ENCODE measurements around the gene AHRR. TPM values are rescaled to one million over a fixed set of nuclear protein-coding genes. Genes with fewer than 3 reads are reported as not detected.

Gene AHRR
- polyA plus RNA-seq, 1 donor from 2014 or later: 0.05 TPM

DNA sequence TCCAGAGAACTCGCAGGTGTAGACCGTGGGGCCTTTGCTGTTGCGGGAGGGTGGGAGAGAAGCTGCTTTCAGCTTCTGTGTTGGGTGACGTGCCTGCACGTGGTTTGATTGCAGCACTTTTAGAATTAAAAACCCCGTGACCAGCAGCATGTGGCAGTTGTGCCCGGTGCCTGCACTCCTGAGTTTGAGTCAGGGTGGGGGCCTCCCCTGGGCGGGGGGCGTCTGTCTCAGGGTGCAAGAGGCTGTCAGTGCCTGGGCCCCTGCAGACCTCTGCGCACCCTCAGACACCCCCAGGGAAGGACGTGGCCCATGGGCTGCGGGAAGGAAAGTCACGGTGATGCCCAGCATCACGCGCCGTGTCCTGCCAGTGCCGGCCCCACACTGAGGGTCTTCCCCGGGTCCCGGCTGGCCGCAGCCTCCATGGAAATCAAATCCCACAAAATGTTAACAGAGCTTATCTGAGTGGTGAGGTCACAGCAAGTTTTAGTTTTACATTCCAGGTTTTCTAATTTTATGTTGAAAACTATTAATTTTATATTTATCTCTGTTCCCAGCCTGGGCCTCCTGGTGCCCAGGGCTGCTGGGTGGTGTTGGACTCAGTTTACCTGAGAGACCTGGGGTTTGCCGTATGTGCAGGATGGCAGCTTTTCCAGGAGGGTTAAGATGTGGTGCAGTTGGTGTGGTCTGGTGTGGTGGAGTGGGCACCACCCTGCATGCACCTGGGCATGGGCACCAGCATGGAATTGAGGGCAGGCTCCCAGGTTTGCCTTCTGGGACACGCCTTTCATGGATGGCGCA lies 33.3 kb downstream of the AHRR start:
- Mint-ChIP-seq H3K27me3 (peaks cover 14% of the 10 kb centered on the region), H3K27ac (no peak overlapping the region), H3K4me3 (no peak overlapping the region), H3K36me3 (no peaks in the 10 kb centered on the region), H3K4me1 (no peaks in the 10 kb centered on the region), H3K9me3 (peaks cover 0 to 5% (median 0%) of the 10 kb centered on the region in 3 donors)

DNA sequence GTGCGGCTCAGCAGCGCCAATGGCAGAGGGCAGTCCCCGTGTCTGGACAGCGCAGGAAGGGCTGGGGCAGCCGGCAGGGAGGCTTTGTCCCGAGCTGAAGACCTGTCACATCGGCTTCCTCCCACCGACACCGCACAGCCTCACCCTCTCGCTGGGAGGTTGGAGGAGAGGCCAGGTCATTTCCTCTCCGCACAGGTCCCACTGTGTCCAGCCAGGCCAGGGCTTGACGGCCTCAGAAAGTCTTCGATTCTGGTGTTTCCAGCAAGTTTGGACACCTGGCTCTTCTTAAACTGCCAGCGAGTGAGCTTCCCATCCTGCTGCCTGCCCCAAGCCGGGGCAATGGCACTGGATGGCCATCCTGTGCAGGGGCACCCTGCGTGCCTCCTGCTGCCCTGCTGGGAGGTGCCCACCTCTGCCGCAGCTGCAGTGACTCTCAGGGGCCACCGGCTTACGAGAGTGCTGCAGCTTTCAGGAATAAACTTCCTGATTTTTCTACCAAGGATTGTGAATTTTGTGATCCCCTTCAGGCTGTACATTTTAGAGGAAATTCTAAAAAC lies 33.9 kb downstream of the AHRR start:
- Mint-ChIP-seq H3K27me3 (peaks cover 10% of the 10 kb centered on the region), H3K27ac (no peak overlapping the region), H3K4me1 (no peaks in the 10 kb centered on the region), H3K4me3 (no peak overlapping the region), H3K36me3 (no peaks in the 10 kb centered on the region), H3K9me3 (peaks cover 0 to 5% (median 2%) of the 10 kb centered on the region in 3 donors)

DNA sequence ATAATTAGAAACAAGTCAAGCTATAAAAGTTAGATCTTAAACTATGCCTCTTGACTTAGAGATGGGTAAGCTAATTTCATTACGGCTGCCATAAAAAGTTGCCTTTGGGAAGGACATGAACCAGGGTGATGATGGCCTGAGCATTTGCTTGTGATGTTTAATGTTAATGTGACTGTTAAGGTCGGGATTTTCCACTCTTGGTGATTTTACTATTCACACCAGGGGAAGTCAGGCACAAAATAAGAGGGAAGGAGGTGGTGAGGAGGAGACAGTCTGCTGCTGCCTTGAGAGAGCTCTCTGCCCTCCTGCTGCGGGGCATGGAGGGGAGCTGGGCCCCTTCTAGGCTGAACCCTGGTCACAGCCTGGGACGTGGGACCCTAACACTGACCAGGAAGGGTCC lies 34.4 kb downstream of the AHRR start:
- no peak overlapping the region for H3K4me3 Mint-ChIP-seq
- peaks cover 5% of the 10 kb centered on the region for H3K27me3 Mint-ChIP-seq
- no peaks in the 10 kb centered on the region for H3K36me3 Mint-ChIP-seq
- H3K27ac Mint-ChIP-seq: peak overlapping the region in 1 of 3 donors; percentile 47
- peaks cover 0 to 4% (median 4%) of the 10 kb centered on the region in 3 donors for H3K9me3 Mint-ChIP-seq
- H3K4me1 Mint-ChIP-seq: no peaks in the 10 kb centered on the region

DNA sequence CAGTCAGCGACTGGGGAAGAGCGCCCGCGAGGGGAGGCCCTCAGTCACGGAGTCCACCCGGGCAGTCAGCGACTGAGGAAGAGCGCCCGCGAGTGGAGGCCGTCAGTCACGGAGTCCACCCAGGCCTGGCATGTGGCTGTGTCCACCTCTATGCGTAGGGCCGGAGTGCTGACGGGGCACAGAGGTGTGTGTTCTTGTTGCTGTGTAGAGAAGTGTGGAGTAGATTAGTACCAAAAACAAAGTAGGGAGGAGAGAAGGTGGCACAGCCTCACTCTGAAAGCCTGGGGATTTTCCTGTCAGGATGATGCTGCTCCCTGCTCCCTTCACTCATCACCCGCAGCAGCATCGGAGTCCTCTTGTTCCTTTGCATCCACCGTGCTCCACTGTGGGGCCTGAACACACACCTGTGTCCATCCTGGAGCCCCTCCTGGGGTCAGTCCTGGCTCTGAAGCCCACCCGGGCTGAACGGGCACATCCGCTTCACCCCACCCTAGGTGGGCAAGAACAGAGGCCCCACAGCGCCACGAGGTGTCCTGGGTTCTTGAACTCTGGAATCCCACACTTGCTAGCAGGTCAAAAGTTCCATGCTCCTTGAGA lies 37.9 kb downstream of the AHRR start:
- Mint-ChIP-seq H3K27ac (no peak overlapping the region), H3K9me3 (peaks cover 0 to 6% (median 1%) of the 10 kb centered on the region in 3 donors), H3K4me1 (no peaks in the 10 kb centered on the region), H3K36me3 (no peaks in the 10 kb centered on the region), H3K4me3 (no peak overlapping the region), H3K27me3 (no peaks in the 10 kb centered on the region)

DNA sequence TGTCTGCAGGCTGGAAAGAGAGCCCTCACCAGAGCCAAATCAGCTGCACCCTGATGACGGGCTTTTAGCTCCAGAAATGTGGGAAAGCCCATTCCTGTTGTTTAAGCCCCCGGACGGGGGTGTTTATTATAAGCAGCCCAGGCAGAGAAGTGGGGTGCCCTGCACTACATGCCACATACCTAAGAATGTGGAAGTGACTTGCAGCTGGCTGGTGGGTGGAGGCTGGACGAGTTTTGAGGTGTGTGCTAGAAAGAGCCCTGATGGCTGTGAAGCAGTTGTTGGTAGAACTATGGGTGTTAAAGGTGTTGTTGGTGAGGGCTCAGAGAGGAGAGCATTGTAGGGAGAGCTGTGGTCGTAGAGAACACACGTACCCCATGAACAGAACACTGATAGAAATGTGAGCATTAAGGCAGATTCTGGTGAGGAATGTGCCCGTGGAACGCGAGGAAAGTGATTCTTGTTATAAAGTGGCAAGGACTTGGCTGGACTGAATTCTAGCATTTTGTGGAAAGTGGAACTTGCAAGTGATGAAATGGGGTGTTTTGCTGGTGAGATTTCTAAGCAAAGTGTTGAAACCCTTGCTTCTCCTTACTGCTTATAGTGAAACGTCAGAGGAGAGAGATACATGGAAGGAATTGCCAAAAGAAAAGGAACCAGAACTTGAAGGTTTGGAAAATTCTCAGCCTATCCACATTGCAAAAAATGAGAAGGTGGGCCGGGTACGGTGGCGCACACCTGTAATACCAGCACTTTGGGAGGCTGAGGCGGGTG lies 38.9 kb downstream of the AHRR start:
- H3K27ac Mint-ChIP-seq: no peak overlapping the region
- no peaks in the 10 kb centered on the region for H3K4me1 Mint-ChIP-seq
- peaks cover 1 to 17% (median 2%) of the 10 kb centered on the region in 3 donors for H3K9me3 Mint-ChIP-seq
- no peak overlapping the region for H3K4me3 Mint-ChIP-seq
- H3K27me3 Mint-ChIP-seq: no peaks in the 10 kb centered on the region
- H3K36me3 Mint-ChIP-seq: no peaks in the 10 kb centered on the region

DNA sequence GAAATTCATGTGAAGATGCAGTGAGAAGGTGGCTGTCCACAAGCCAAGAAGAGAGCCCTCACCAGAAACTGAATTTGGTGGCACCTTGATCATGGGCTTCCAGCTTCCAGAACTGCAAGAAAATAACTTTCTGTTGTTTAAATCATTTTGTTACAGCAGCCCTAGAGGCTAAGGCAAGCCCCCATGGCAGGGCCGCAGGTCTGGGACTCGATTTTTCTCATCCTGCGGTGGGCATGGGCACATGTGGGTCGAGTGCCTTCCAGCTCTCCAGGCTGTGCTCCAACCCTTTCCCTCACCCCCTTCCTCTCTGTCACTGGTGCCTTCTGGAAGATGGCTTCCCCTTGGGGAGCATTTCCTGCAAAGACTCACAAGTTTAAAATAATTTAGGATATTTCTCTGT lies 40.7 kb downstream of the AHRR start:
- Mint-ChIP-seq H3K27me3 (peaks cover 4% of the 10 kb centered on the region), H3K9me3 (peaks cover 1 to 19% (median 2%) of the 10 kb centered on the region in 3 donors), H3K4me3 (no peak overlapping the region), H3K4me1 (peaks cover 0 to 3% (median 0%) of the 10 kb centered on the region in 3 donors), H3K27ac (no peak overlapping the region), H3K36me3 (no peaks in the 10 kb centered on the region)

DNA sequence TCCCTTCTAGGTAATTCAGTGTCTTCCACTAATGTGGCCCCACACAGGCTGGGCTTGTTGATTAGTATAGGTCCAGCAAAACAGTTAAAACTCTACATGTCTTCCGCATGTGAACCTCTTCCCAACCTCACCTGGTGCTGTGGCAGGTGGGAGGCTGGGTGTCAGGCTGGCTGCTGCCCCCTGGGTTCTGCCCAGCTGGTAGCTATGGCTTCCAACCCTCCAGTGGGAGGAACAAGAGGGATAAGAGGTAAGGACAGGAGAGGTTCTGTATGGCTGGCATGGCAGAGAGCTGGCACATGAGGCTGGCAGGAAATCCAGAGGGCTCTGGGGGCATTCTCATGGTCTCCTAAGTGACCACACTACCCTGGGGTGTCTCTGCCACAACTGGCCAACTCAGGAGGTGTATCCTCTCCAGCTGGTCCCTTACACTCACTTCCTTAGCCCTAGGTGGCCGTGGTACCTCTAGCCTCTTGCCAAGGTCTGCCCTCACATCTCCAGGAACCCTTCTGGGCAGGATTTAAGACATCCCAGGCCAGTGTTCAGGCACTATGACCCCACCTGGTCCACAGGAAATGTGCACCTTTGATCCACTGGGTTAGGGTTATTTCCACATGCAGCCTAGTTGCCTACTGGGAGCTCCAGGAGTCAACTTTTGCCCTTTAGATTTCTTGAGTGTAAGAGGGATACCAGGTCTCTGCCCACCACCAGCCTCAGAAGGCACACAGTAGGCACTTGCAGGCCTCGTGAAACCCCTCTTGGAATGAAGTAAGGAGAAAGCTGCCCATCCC lies 41.7 kb downstream of the AHRR start:
- Mint-ChIP-seq H3K4me3 (no peak overlapping the region), H3K27me3 (peaks cover 5% of the 10 kb centered on the region), H3K27ac (no peak overlapping the region), H3K9me3 (peaks cover 1 to 19% (median 2%) of the 10 kb centered on the region in 3 donors), H3K4me1 (peaks cover 0 to 5% (median 0%) of the 10 kb centered on the region in 3 donors), H3K36me3 (no peaks in the 10 kb centered on the region)

DNA sequence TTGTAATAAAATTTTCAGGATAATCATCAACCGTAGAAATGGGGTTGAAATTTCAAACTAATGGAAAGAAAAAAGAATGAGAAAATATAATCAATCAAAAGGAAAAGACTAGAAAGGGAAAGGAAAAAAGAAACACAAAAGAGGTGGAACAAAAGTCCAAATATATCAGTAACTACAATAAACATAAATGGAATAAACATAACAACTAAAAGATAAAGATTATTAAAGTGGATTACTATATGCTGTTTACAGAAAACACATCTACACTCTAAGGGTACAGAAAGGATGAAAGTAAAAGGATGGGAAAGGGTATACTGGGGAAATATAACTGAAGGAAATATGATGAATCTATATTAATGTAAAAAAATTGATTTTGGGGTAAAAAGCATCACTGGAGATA lies 43.0 kb downstream of the AHRR start:
- Mint-ChIP-seq H3K4me1 (peaks cover 11 to 17% (median 12%) of the 10 kb centered on the region in 3 donors), H3K36me3 (no peaks in the 10 kb centered on the region), H3K27me3 (peaks cover 12% of the 10 kb centered on the region), H3K4me3 (no peak overlapping the region), H3K9me3 (peaks cover 1 to 19% (median 2%) of the 10 kb centered on the region in 3 donors), H3K27ac (no peak overlapping the region)

DNA sequence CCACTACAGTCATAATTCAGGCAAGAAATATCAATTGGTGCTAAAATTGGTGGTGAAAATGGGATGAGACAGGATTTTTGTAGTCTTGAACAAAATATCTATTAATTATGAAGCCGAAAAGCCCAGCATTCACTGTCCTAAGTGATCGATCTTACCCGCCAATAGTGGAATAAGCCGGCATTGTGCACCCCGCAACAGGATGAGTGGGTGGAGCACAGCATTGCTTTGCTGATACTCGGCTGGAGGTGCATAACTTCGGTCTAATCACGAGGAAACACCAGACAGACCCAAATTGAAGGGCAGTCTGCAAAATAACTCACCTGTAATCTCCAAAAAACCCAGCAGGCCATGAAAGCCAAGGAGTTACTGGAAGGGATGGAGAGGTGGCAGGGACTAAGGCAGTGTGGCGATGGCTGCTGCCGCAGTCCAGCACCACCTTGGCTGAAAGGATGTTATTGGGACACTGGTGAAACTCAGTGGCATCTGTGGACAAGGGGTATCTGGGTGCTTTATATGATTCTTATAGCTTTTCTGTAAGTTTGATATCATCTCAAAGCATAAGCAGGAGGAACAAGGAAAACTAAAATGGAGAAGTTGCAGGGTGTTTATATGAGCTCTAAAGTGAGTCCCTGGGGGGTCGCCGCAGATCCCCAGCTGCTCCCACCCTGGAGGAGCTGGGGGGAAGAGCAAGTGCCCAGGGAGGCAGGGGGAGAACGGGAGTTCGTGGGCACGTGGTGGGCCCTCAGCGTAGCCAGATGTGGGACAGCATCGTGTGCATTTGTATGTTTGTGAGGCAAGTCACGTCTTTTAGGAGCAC lies 45.2 kb downstream of the AHRR start:
- Mint-ChIP-seq H3K27me3 (peaks cover 15% of the 10 kb centered on the region), H3K27ac (no peak overlapping the region), H3K4me3 (no peak overlapping the region), H3K9me3 (peaks cover 1 to 15% (median 2%) of the 10 kb centered on the region in 3 donors), H3K4me1 (peaks cover 13 to 20% (median 14%) of the 10 kb centered on the region in 3 donors), H3K36me3 (no peaks in the 10 kb centered on the region)

DNA sequence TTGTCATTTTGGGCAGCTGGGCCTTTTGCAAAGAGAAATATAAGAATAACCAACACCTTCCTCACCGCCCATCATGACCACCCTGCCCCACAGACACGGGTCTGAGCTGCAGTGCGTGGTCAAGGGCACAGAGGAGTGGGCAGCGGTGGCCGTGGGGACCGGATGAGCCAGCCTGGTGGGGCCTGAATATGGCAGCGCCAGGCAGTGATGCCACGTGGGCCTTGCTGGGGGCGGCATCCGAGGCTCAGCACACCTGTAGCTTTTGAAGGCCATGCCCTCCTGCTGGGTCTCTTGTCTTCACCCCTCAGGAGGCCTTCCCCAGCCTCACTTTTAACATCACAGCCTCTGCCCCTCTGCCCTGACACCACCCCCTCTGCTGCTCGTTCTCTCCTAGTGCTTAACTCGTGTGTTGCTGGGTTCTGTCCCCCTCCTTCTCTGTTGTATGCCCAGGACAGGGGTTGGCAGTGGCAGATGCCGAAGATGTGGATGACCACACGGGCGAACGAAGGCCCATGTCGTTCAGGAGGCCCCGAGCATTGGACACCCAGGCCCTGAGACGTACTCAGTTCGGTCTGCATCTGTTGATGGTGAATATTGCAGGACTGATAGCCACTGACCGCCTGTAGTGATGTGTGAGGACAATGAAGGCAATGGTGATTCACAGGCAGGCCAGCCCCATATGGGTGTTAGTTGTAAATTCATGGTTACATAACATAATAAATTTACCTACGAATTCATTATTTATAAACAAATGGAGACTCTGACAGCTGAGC lies 46.0 kb downstream of the AHRR start:
- Mint-ChIP-seq H3K4me1 (peaks cover 13 to 20% (median 14%) of the 10 kb centered on the region in 3 donors), H3K27ac (no peak overlapping the region), H3K36me3 (no peaks in the 10 kb centered on the region), H3K27me3 (peaks cover 17% of the 10 kb centered on the region), H3K9me3 (peaks cover 1 to 15% (median 2%) of the 10 kb centered on the region in 3 donors), H3K4me3 (no peak overlapping the region)

DNA sequence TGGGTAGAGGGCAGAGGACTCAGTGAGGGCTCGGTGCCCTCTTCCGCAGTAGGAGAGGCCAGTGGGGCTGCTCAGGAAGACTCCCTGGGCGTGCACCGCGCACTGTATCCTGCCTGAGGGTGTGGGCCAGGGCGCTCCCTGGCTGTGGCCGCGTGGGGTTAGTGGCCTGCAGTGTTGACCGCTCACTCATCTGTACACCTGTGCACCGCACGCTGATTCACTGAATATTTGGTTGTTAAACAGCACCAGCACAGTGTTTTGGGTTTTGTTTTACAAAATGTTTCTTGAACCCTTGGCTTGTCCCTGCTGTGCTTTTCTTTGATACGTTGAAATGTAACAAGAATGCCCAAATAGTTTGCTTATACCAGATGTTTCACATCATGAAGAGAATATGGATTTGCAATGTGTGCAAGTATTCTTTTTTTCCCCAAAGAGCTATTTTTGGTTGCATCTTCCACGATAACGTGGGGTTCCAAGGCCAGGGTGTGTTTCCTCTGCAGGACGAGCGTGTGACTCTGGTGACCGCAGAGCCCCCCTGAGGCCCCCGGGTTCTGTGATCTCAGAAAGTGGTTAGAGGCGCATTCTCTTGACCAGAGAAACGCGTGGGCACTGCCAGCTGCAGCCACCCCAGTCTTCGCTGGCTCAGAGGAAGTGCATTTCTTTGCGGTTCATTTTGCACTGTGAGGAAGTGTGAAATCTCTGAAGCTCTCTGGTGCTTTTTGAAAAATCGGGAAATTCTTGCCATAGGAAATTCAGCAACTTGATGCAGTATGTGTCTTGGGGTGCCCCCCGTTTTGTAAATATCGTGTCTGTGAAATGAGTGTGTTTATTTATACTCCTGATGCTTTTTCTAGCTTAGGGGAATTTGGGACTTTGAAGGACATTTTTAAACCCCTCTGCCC lies 46.9 kb downstream of the AHRR start:
- Mint-ChIP-seq H3K4me1 (peaks cover 13 to 20% (median 14%) of the 10 kb centered on the region in 3 donors), H3K36me3 (no peaks in the 10 kb centered on the region), H3K4me3 (peak overlapping the region in 2 of 4 donors; percentile 56 to 60), H3K27ac (no peak overlapping the region), H3K27me3 (peaks cover 20% of the 10 kb centered on the region), H3K9me3 (peaks cover 1 to 15% (median 2%) of the 10 kb centered on the region in 3 donors)

DNA sequence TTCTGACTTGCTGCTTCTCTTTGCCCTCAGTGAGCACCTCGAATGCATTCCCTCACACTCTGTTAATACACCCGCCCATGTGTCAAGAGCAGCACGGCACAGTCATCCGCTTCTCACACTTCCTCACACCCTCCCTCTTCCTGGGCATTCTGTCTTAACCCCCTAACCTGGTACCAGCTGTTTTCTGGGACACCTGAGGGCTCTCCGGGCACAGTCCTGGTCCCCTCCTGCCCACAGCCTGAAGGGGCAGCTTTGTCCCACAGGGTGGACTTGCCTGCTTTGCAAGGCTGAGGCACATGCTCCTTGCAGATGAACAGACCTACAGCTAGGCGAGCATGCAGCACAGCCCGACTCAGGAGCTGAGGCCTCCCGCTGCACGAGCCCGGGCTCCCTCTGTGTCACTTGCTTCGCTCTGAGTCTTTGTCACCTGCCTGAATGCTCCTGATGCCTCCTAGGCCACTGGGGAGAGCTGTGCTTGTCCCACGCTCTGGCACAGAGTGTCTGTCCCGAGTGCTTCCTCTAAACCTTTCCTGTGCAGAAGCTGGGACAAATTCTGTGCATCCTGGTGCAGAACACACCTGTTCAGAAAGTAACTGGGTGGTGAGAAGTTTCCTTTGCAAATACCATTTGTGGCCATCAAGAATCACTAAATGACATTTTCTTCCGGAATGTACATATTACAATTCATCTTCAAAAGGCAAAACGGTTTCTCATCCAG lies 47.8 kb downstream of the AHRR start:
- peak overlapping the region in 2 of 4 donors; percentile 56 to 67 for H3K4me3 Mint-ChIP-seq
- peaks cover 21% of the 10 kb centered on the region for H3K27me3 Mint-ChIP-seq
- peaks cover 13 to 20% (median 14%) of the 10 kb centered on the region in 3 donors for H3K4me1 Mint-ChIP-seq
- peak overlapping the region in 1 of 3 donors; percentile 20 for H3K27ac Mint-ChIP-seq
- no peaks in the 10 kb centered on the region for H3K36me3 Mint-ChIP-seq
- H3K9me3 Mint-ChIP-seq: peaks cover 1 to 14% (median 1%) of the 10 kb centered on the region in 3 donors
